CD8-positive, alpha-beta memory T cell (primary cell): Measurements from ENCODE around the gene TSPAN6. TPM values are rescaled to one million over a fixed set of nuclear protein-coding genes. Genes with fewer than 3 reads are reported as not detected.

ENCODE experiments used
- CTCF ChIA-PET: fragments of 350-600 bp; sonication (Branson Sonifier 250); formaldehyde crosslinking; loops from one replicate; lab custom pipeline; 2021; ENCODE audit warnings: antibody characterized with exemption; lab: Charles Lee
- POLR2A ChIA-PET: fragments of 350-600 bp; sonication (Branson Sonifier 250); formaldehyde crosslinking; loops from one replicate; lab custom pipeline; 2021; ENCODE audit warnings: antibody characterized with exemption; lab: Charles Lee
- DNase-seq, 5 donors: peaks; one replicate each; pipeline versions ENCODE4 v3.0.0 to v3.0.0-alpha.2; 2020 to 2022; ENCODE audit warnings: mixed read lengths in 1 of 5
- H3K27ac ChIP-seq: one replicate; pipeline ENCODE4 v1.7.0; 2013; ENCODE audit warnings: low read depth, mild to moderate bottlenecking, low read length, moderate library complexity
- H3K27me3 ChIP-seq: 2 replicates; pipeline ENCODE4 v1.7.0; 2013; ENCODE audit warnings: low read length, mild to moderate bottlenecking; ENCODE audit not compliant: insufficient read depth, poor library complexity, severe bottlenecking
- H3K36me3 ChIP-seq: 2 replicates; pipeline ENCODE4 v1.7.0; 2013; ENCODE audit warnings: mild to moderate bottlenecking, low read length, moderate library complexity; ENCODE audit not compliant: insufficient read depth
- H3K4me1 ChIP-seq: 2 replicates; pipeline ENCODE4 v1.7.0; 2013; ENCODE audit warnings: mild to moderate bottlenecking, low read length, moderate library complexity; ENCODE audit not compliant: insufficient read depth
- H3K4me3 ChIP-seq: 2 replicates; pipeline ENCODE4 v1.7.0; 2013; ENCODE audit warnings: mild to moderate bottlenecking, low read length
- H3K9me3 ChIP-seq: 2 replicates; pipeline ENCODE4 v1.7.0; 2013; ENCODE audit warnings: mild to moderate bottlenecking, low read length
- H3K27ac Mint-ChIP-seq, 8 donors: one replicate each; pipeline ENCODE4 v1.8.0; 2020 to 2021; ENCODE audit warnings: mixed read lengths in 8 of 8, mild to moderate bottlenecking in 6 of 8, inconsistent platforms in 3 of 8, moderate library complexity in 3 of 8
- H3K27me3 Mint-ChIP-seq, 2 donors: one replicate each; pipeline ENCODE4 v1.8.0; 2020 to 2021; ENCODE audit warnings: mixed read lengths in 2 of 2, mild to moderate bottlenecking in 1 of 2, moderate library complexity in 1 of 2
- H3K36me3 Mint-ChIP-seq, 3 donors: one replicate each; pipeline ENCODE4 v1.8.0; 2020 to 2021; ENCODE audit warnings: mixed read lengths in 3 of 3, inconsistent platforms in 1 of 3, mild to moderate bottlenecking in 1 of 3
- H3K4me1 Mint-ChIP-seq, 3 donors: one replicate each; pipeline ENCODE4 v1.8.0; 2020 to 2021; ENCODE audit warnings: mixed read lengths in 3 of 3, inconsistent platforms in 1 of 3, mild to moderate bottlenecking in 1 of 3
- H3K4me3 Mint-ChIP-seq, 7 donors: one replicate each; pipeline ENCODE4 v1.8.0; 2020 to 2021; ENCODE audit warnings: mixed read lengths in 7 of 7, mild to moderate bottlenecking in 6 of 7, moderate library complexity in 4 of 7, inconsistent platforms in 2 of 7
- H3K9me3 Mint-ChIP-seq, 5 donors: one replicate each; pipeline ENCODE4 v1.8.0; 2020 to 2022; ENCODE audit warnings: mixed read lengths in 5 of 5, mild to moderate bottlenecking in 3 of 5, moderate library complexity in 2 of 5, inconsistent platforms in 1 of 5
- polyA plus RNA-seq: library from polyadenylated mRNA; unstranded; fragments of 300-500 nt; fragmentation: Illumina TruSeq; gene quantifications from one replicate; pipeline ENCODE4 v1.2.3, GENCODE V29; 2021
- total RNA-seq, 2 experiments: library from RNA; stranded (reverse); gene quantifications; one replicate each; pipeline ENCODE4 v1.2.3, GENCODE V29; 2021

Gene TSPAN6
- total and polyA plus RNA-seq, 3 experiments from 2014 or later = 0.07 to 1.9 (median 0.33) TPM

- Mint-ChIP-seq H3K9me3 (no peaks in the 10 kb centered on the region), H3K36me3 (no peaks in the 10 kb centered on the region), H3K4me1 (no peaks in the 10 kb centered on the region), H3K27me3 (peaks cover 0 to 3% of the 10 kb centered on the region in 2 donors), H3K4me3 (no peak overlapping the region), H3K27ac (peak overlapping the region in 1 of 8 donors; percentile 11)
- CTCF ChIA-PET = no interaction called here
- Histone ChIP-seq H3K9me3 (no peaks in the 10 kb centered on the region), H3K36me3 (no peaks in the 10 kb centered on the region), H3K27me3 (no peaks in the 10 kb centered on the region), H3K4me1 (no peaks in the 10 kb centered on the region), H3K4me3 (no peak overlapping the region), H3K27ac (no peak overlapping the region)
- no peak for DNase-seq
- POLR2A ChIA-PET = no interaction called here
Observed at GRCh38 chrX:100654261-100654660, 17.7 kb upstream of the TSPAN6 start.

GRCh38 chrX:100652266-100652665, 15.7 kb upstream of the TSPAN6 start:
- Histone ChIP-seq H3K27ac (no peak overlapping the region), H3K36me3 (no peaks in the 10 kb centered on the region), H3K9me3 (no peaks in the 10 kb centered on the region), H3K27me3 (no peaks in the 10 kb centered on the region), H3K4me3 (no peak overlapping the region), H3K4me1 (no peaks in the 10 kb centered on the region)
- peaks cover 0 to 5% of the 10 kb centered on the region in 2 donors for H3K27me3 Mint-ChIP-seq
- no peak overlapping the region for H3K27ac Mint-ChIP-seq
- H3K4me1 Mint-ChIP-seq = no peaks in the 10 kb centered on the region
- no peak for DNase-seq
- H3K4me3 Mint-ChIP-seq = no peak overlapping the region
- POLR2A ChIA-PET = no interaction called here
- CTCF ChIA-PET = no interaction called here
- no peaks in the 10 kb centered on the region for H3K36me3 Mint-ChIP-seq
- H3K9me3 Mint-ChIP-seq = no peaks in the 10 kb centered on the region

GRCh38 chrX:100650841-100651240, 14.2 kb upstream of the TSPAN6 start:
- Histone ChIP-seq H3K27ac (no peak overlapping the region), H3K4me3 (no peak overlapping the region), H3K27me3 (no peaks in the 10 kb centered on the region), H3K4me1 (no peaks in the 10 kb centered on the region), H3K36me3 (no peaks in the 10 kb centered on the region), H3K9me3 (no peaks in the 10 kb centered on the region)
- H3K27ac Mint-ChIP-seq = no peak overlapping the region
- H3K9me3 Mint-ChIP-seq = no peaks in the 10 kb centered on the region
- no peak for DNase-seq
- CTCF ChIA-PET = no interaction called here
- no peaks in the 10 kb centered on the region for H3K4me1 Mint-ChIP-seq
- H3K36me3 Mint-ChIP-seq = no peaks in the 10 kb centered on the region
- H3K27me3 Mint-ChIP-seq = peaks cover 3 to 5% of the 10 kb centered on the region in 2 donors
- no peak overlapping the region for H3K4me3 Mint-ChIP-seq
- POLR2A ChIA-PET = no interaction called here

GRCh38 chrX:100649550-100650356, 13.1 kb upstream of the TSPAN6 start:
- Mint-ChIP-seq H3K9me3 (no peaks in the 10 kb centered on the region), H3K4me3 (no peak overlapping the region), H3K27me3 (peaks cover 7 to 8% of the 10 kb centered on the region in 2 donors), H3K4me1 (no peaks in the 10 kb centered on the region), H3K27ac (no peak overlapping the region), H3K36me3 (peaks cover 0 to 2% (median 0%) of the 10 kb centered on the region in 3 donors)
- Histone ChIP-seq H3K9me3 (no peaks in the 10 kb centered on the region), H3K36me3 (no peaks in the 10 kb centered on the region), H3K27me3 (no peaks in the 10 kb centered on the region), H3K27ac (no peak overlapping the region), H3K4me3 (no peak overlapping the region), H3K4me1 (no peaks in the 10 kb centered on the region)
- DNase-seq = no peak
- CTCF ChIA-PET = no interaction called here
- POLR2A ChIA-PET = no interaction called here

- ChIA-PET POLR2A (no interaction called here), CTCF (no interaction called here)
- Mint-ChIP-seq H3K9me3 (no peaks in the 10 kb centered on the region), H3K27ac (no peak overlapping the region), H3K4me3 (no peak overlapping the region), H3K4me1 (no peaks in the 10 kb centered on the region), H3K27me3 (peaks cover 11 to 13% of the 10 kb centered on the region in 2 donors), H3K36me3 (peaks cover 0 to 2% (median 0%) of the 10 kb centered on the region in 3 donors)
- no peak for DNase-seq
- Histone ChIP-seq H3K4me1 (no peaks in the 10 kb centered on the region), H3K27ac (no peak overlapping the region), H3K9me3 (no peaks in the 10 kb centered on the region), H3K4me3 (no peak overlapping the region), H3K36me3 (no peaks in the 10 kb centered on the region), H3K27me3 (no peaks in the 10 kb centered on the region)
Observed at GRCh38 chrX:100648458-100649417, 12.1 kb upstream of the TSPAN6 start.

GRCh38 chrX:100647739-100648138, 11.1 kb upstream of the TSPAN6 start:
- no peak overlapping the region for H3K27ac Mint-ChIP-seq
- H3K4me1 ChIP-seq = no peaks in the 10 kb centered on the region
- no peak overlapping the region for H3K4me3 Mint-ChIP-seq
- no peaks in the 10 kb centered on the region for H3K9me3 ChIP-seq
- peaks cover 0 to 2% (median 0%) of the 10 kb centered on the region in 3 donors for H3K36me3 Mint-ChIP-seq
- no peaks in the 10 kb centered on the region for H3K27me3 ChIP-seq
- H3K4me1 Mint-ChIP-seq = no peaks in the 10 kb centered on the region
- no peak overlapping the region for H3K27ac ChIP-seq
- no peaks in the 10 kb centered on the region for H3K9me3 Mint-ChIP-seq
- H3K27me3 Mint-ChIP-seq = peaks cover 11 to 13% of the 10 kb centered on the region in 2 donors
- POLR2A ChIA-PET = no interaction called here
- H3K4me3 ChIP-seq = no peak overlapping the region
- CTCF ChIA-PET = no interaction called here
- no peak for DNase-seq
- no peaks in the 10 kb centered on the region for H3K36me3 ChIP-seq

- no peaks in the 10 kb centered on the region for H3K36me3 ChIP-seq
- Mint-ChIP-seq H3K4me1 (no peaks in the 10 kb centered on the region), H3K27ac (no peak overlapping the region), H3K9me3 (no peaks in the 10 kb centered on the region), H3K4me3 (no peak overlapping the region), H3K27me3 (peaks cover 15 to 20% of the 10 kb centered on the region in 2 donors), H3K36me3 (peaks cover 0 to 2% (median 0%) of the 10 kb centered on the region in 3 donors)
- DNase-seq = no peak
- CTCF ChIA-PET = no interaction called here
- no peaks in the 10 kb centered on the region for H3K9me3 ChIP-seq
- H3K27me3 ChIP-seq = no peaks in the 10 kb centered on the region
- POLR2A ChIA-PET = no interaction called here
- no peak overlapping the region for H3K27ac ChIP-seq
- no peak overlapping the region for H3K4me3 ChIP-seq
- no peaks in the 10 kb centered on the region for H3K4me1 ChIP-seq
Observed at GRCh38 chrX:100647095-100647494, 10.5 kb upstream of the TSPAN6 start.

GRCh38 chrX:100645106-100645505, 8.5 kb upstream of the TSPAN6 start:
- Histone ChIP-seq H3K4me1 (no peaks in the 10 kb centered on the region), H3K9me3 (no peaks in the 10 kb centered on the region), H3K4me3 (no peak overlapping the region), H3K27ac (no peak overlapping the region), H3K27me3 (no peaks in the 10 kb centered on the region), H3K36me3 (no peaks in the 10 kb centered on the region)
- Mint-ChIP-seq H3K4me3 (no peak overlapping the region), H3K9me3 (no peaks in the 10 kb centered on the region), H3K36me3 (peaks cover 0 to 2% (median 0%) of the 10 kb centered on the region in 3 donors), H3K27ac (no peak overlapping the region), H3K4me1 (no peaks in the 10 kb centered on the region), H3K27me3 (peaks cover 15 to 26% of the 10 kb centered on the region in 2 donors)
- ChIA-PET CTCF (no interaction called here), POLR2A (no interaction called here)
- no peak for DNase-seq
